Trophoblast cell (in vitro differentiated cells and primary cell): ENCODE results near the gene WEE2.

ENCODE experiments used
- DNase-seq, 2 donors: peaks; one replicate each; pipeline ENCODE4 v3.0.0-alpha.2; 2016
- H2AFZ ChIP-seq: 2 replicates; pipeline ENCODE4 v1.6.1; 2013; ENCODE audit warnings: low read length, moderate library complexity, mild to moderate bottlenecking; ENCODE audit not compliant: insufficient read depth, poor library complexity
- H2AK5ac ChIP-seq: 2 replicates; pipeline ENCODE4 v1.6.1; 2013; ENCODE audit warnings: mild to moderate bottlenecking, low read length
- H2BK120ac ChIP-seq: 2 replicates; pipeline ENCODE4 v1.6.1; 2013; ENCODE audit warnings: low read length, mild to moderate bottlenecking, moderate library complexity; ENCODE audit not compliant: insufficient read depth, poor library complexity
- H2BK12ac ChIP-seq: 2 replicates; pipeline ENCODE4 v1.6.1; 2013; ENCODE audit warnings: mild to moderate bottlenecking, low read length, moderate library complexity
- H2BK5ac ChIP-seq: 2 replicates; pipeline ENCODE4 v1.6.1; 2013; ENCODE audit warnings: low read length, low read depth, moderate library complexity, mild to moderate bottlenecking; ENCODE audit not compliant: poor library complexity
- H3K14ac ChIP-seq: 2 replicates; pipeline ENCODE4 v1.6.1; 2013; ENCODE audit warnings: mild to moderate bottlenecking, low read length
- H3K18ac ChIP-seq: 2 replicates; pipeline ENCODE4 v1.6.1; 2013; ENCODE audit warnings: mild to moderate bottlenecking, low read length
- H3K23ac ChIP-seq: 2 replicates; pipeline ENCODE4 v1.6.1; 2013; ENCODE audit warnings: low read length
- H3K27ac ChIP-seq: 2 replicates; pipeline ENCODE4 v1.5.1; 2013; ENCODE audit warnings: low read depth, mild to moderate bottlenecking, inconsistent platforms, low read length, moderate library complexity
- H3K27me3 ChIP-seq: 2 replicates; pipeline ENCODE4 v1.6.1; 2013; ENCODE audit warnings: inconsistent platforms, mild to moderate bottlenecking, low read length, moderate library complexity; ENCODE audit not compliant: insufficient read depth
- H3K36me3 ChIP-seq, 2 experiments: 1 replicate in 1 of 2; 2 replicates in 1 of 2; pipeline ENCODE4 v1.6.1; 2013; ENCODE audit warnings: low read length in 2 of 2, mild to moderate bottlenecking in 2 of 2, moderate library complexity in 1 of 2; ENCODE audit not compliant: insufficient read depth in 2 of 2, control insufficient read depth in 1 of 2
- H3K4ac ChIP-seq: 2 replicates; pipeline ENCODE4 v1.6.1; 2013; ENCODE audit warnings: low read depth, mild to moderate bottlenecking, low read length, moderate library complexity
- H3K4me1 ChIP-seq, 2 experiments: 1 replicate in 1 of 2; 2 replicates in 1 of 2; pipeline ENCODE4 v1.6.1; 2013; ENCODE audit warnings: low read length in 2 of 2, mild to moderate bottlenecking in 2 of 2, moderate library complexity in 1 of 2; ENCODE audit not compliant: insufficient read depth in 2 of 2, control insufficient read depth in 1 of 2
- H3K4me2 ChIP-seq: 2 replicates; pipeline ENCODE4 v1.6.1; 2013; ENCODE audit warnings: inconsistent platforms, mild to moderate bottlenecking, low read length, moderate library complexity
- H3K4me3 ChIP-seq: 2 replicates; pipeline ENCODE4 v1.5.1; 2013; ENCODE audit warnings: mild to moderate bottlenecking, low read depth, low read length, inconsistent platforms
- H3K79me1 ChIP-seq: one replicate; pipeline ENCODE4 v1.6.1; 2013; ENCODE audit warnings: low read length
- H3K79me2 ChIP-seq: 2 replicates; pipeline ENCODE4 v1.6.1; 2013; ENCODE audit warnings: low read length, mild to moderate bottlenecking; ENCODE audit not compliant: control insufficient read depth, insufficient read depth, poor library complexity
- H3K9ac ChIP-seq: 2 replicates; pipeline ENCODE4 v1.6.1; 2013; ENCODE audit warnings: mild to moderate bottlenecking, low read length
- H3K9me3 ChIP-seq: 2 replicates; pipeline ENCODE4 v1.6.1; 2013; ENCODE audit warnings: low read depth, mild to moderate bottlenecking, control low read depth, inconsistent platforms, low read length; ENCODE audit not compliant: insufficient read depth
- H4K12ac ChIP-seq: 2 replicates; pipeline ENCODE4 v1.6.1; 2013; ENCODE audit warnings: low read depth, mild to moderate bottlenecking, low read length, moderate library complexity
- H4K8ac ChIP-seq: 2 replicates; pipeline ENCODE4 v1.6.1; 2013; ENCODE audit warnings: low read depth, mild to moderate bottlenecking, low read length, moderate library complexity
- H4K91ac ChIP-seq: one replicate; pipeline ENCODE4 v1.6.1; 2013; ENCODE audit warnings: low read depth, mild to moderate bottlenecking, low read length, moderate library complexity
- WGBS: extraction: QIAGEN DNeasy Blood & Tissue Kit; methylation state at CpG from one replicate; pipeline ENCODE4 v1.1.7; 2013; ENCODE audit warnings: missing lambda C conversion rate; ENCODE audit not compliant: insufficient read length, insufficient coverage; ENCODE audit errors: extremely low coverage; 5-methylcytosine and 5-hydroxymethylcytosine counted together

WEE2 gene

DNA sequence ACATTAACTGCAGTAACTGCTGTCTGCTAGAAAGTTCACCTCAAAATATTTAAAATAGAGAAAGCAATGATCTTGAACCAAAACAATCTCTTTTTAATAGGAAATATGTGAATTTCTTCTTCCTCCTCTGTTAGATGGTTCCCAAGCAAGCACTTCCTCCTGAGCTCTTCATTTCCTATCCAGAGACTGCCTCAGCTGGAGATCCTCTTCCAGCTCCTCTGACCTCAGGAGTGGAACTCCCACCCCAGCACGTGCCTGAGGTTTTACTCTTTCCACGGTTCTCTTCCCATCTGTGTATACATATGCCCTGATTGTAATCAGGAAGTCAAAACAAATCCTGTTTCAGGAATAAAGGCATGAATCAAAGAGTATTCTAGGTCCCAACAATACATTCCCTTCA is 11.8 kb upstream of the WEE2 start:
- Histone ChIP-seq H3K36me3 (no peaks in the 10 kb centered on the region), H3K9ac (no peak overlapping the region), H3K4me3 (no peak overlapping the region), H2AK5ac (no peak overlapping the region), H3K9me3 (no peaks in the 10 kb centered on the region), H3K27me3 (no peaks in the 10 kb centered on the region), H3K18ac (no peak overlapping the region), H2BK120ac (no peak overlapping the region), H3K14ac (no peak overlapping the region), H2AFZ (no peak overlapping the region), H4K91ac (no peak overlapping the region), H2BK5ac (no peak overlapping the region), H4K8ac (no peak overlapping the region), H2BK12ac (no peak overlapping the region), H3K23ac (no peak overlapping the region), H3K4me2 (no peak overlapping the region), H3K4me1 (peaks cover 0 to 6% of the 10 kb centered on the region in 2 experiments), H3K79me1 (no peaks in the 10 kb centered on the region), H4K12ac (no peak overlapping the region), H3K4ac (no peak overlapping the region), H3K79me2 (no peaks in the 10 kb centered on the region), H3K27ac (no peak overlapping the region)
- no CpG with 5 or more reads among the region's 2 CpGs for WGBS
- DNase-seq, result no peak

DNA sequence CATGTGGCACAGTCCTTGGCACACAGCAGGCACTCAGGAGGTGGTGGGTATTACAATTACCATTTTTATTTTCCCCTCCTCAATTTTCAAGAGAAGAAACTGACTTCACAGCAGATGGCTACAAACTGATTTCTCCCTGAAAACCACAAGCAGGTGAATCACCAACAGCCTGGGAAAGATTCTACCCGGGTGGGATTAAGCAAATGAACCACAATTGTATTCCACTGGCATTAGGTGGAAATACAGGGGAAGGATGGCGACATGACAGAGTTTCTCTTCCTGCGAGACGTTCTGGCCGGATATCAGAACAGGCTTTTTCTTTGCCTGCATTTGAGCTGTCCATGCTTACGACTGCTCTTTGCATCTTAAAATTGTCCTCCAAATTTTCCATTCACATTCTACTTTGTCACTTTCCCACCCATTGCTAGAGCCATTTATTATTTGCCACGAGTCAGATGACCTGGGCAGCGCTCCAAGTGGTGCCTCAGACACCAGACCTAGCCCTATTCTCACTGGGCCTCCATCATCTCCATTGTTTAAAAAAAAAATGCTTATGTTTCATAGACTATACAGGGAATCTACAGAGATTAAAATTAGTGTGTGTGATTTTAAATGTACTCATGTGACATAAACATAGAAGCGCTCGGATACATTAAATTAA is 10.8 kb upstream of the WEE2 start:
- H3K79me2 ChIP-seq, result no peaks in the 10 kb centered on the region
- no peak overlapping the region for H2BK5ac ChIP-seq
- H3K4me1 ChIP-seq, result peaks cover 0 to 6% of the 10 kb centered on the region in 2 experiments
- no peak for DNase-seq
- H4K91ac ChIP-seq, result no peak overlapping the region
- H3K18ac ChIP-seq, result no peak overlapping the region
- WGBS, result no CpG with 5 or more reads among the region's 10 CpGs
- H3K27me3 ChIP-seq, result no peaks in the 10 kb centered on the region
- no peak overlapping the region for H3K4ac ChIP-seq
- H3K4me3 ChIP-seq, result no peak overlapping the region
- peaks cover 2% of the 10 kb centered on the region for H3K79me1 ChIP-seq
- no peak overlapping the region for H3K27ac ChIP-seq
- H4K8ac ChIP-seq, result no peak overlapping the region
- H3K9me3 ChIP-seq, result no peaks in the 10 kb centered on the region
- H3K9ac ChIP-seq, result no peak overlapping the region
- no peak overlapping the region for H4K12ac ChIP-seq
- H3K14ac ChIP-seq, result no peak overlapping the region
- no peaks in the 10 kb centered on the region for H3K36me3 ChIP-seq
- no peak overlapping the region for H3K23ac ChIP-seq
- H2AFZ ChIP-seq, result no peak overlapping the region
- H2BK12ac ChIP-seq, result no peak overlapping the region
- H3K4me2 ChIP-seq, result no peak overlapping the region
- no peak overlapping the region for H2AK5ac ChIP-seq
- H2BK120ac ChIP-seq, result no peak overlapping the region

- Histone ChIP-seq H3K9ac (no peak overlapping the region), H3K36me3 (no peaks in the 10 kb centered on the region), H3K27ac (no peak overlapping the region), H3K23ac (no peak overlapping the region), H2BK12ac (no peak overlapping the region), H3K4ac (no peak overlapping the region), H4K8ac (no peak overlapping the region), H2BK5ac (no peak overlapping the region), H3K18ac (no peak overlapping the region), H3K79me2 (no peaks in the 10 kb centered on the region), H3K9me3 (no peaks in the 10 kb centered on the region), H3K4me2 (no peak overlapping the region), H4K91ac (no peak overlapping the region), H3K4me3 (no peak overlapping the region), H3K14ac (no peak overlapping the region), H2AK5ac (no peak overlapping the region), H4K12ac (no peak overlapping the region), H3K27me3 (no peaks in the 10 kb centered on the region), H2BK120ac (no peak overlapping the region), H3K4me1 (peaks cover 0 to 6% of the 10 kb centered on the region in 2 experiments), H2AFZ (no peak overlapping the region), H3K79me1 (peaks cover 2% of the 10 kb centered on the region)
- DNase-seq, result no peak
- no CpG with 5 or more reads among the region's 1 CpG for WGBS
Observed at GRCh38 chr7:141698247-141699015, 9.7 kb upstream of the WEE2 start.

DNA sequence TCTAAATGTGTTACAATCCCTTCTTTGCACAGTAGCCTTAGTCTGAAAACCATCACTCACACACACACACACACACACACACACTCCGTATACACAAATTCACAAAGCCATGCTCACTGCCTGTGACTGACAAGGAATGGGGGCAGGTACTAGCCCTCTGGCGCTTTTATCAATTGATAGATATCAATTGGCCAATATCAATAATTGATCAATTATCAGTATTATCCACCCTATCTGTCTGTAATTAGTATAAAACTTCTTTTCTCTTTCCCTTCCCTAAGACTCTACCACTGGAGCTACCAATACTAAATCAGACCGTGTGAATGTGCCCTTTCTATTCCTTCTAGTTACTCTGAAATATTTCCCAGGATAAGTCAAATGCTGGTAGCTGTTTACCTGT is 8.3 kb upstream of the WEE2 start:
- Histone ChIP-seq H3K79me2 (no peaks in the 10 kb centered on the region), H2BK120ac (no peak overlapping the region), H3K9ac (no peak overlapping the region), H3K23ac (no peak overlapping the region), H3K4me3 (no peak overlapping the region), H4K8ac (no peak overlapping the region), H2AFZ (no peak overlapping the region), H3K27ac (no peak overlapping the region), H3K9me3 (no peaks in the 10 kb centered on the region), H3K36me3 (no peaks in the 10 kb centered on the region), H3K27me3 (no peaks in the 10 kb centered on the region), H3K4me1 (peaks cover 0 to 6% of the 10 kb centered on the region in 2 experiments), H3K14ac (no peak overlapping the region), H4K91ac (no peak overlapping the region), H3K79me1 (peaks cover 2% of the 10 kb centered on the region), H2BK5ac (no peak overlapping the region), H3K18ac (no peak overlapping the region), H3K4me2 (no peak overlapping the region), H3K4ac (no peak overlapping the region), H4K12ac (no peak overlapping the region), H2BK12ac (no peak overlapping the region), H2AK5ac (no peak overlapping the region)
- WGBS, result no CpG with 5 or more reads among the region's 3 CpGs
- no peak for DNase-seq
